NCI-H1436 treated with DMSO at 0.1 percent for 48 hours (cell line): ENCODE measurements around the gene SEPTIN2.
"Not testable (repeated sequence)": the region's sequence is repeated elsewhere in the genome, so short reads cannot be mapped to it uniquely, and the experiment has no call there.

Experiments used
- DNase-seq: peaks from one replicate; lab custom pipeline; 2025; lab: John Stamatoyannopoulos, UW

Gene SEPTIN2

GRCh38 chr2:241314226-241315092, 1.3 kb upstream of the SEPTIN2 start:
- DNase-seq = no peak

DNA sequence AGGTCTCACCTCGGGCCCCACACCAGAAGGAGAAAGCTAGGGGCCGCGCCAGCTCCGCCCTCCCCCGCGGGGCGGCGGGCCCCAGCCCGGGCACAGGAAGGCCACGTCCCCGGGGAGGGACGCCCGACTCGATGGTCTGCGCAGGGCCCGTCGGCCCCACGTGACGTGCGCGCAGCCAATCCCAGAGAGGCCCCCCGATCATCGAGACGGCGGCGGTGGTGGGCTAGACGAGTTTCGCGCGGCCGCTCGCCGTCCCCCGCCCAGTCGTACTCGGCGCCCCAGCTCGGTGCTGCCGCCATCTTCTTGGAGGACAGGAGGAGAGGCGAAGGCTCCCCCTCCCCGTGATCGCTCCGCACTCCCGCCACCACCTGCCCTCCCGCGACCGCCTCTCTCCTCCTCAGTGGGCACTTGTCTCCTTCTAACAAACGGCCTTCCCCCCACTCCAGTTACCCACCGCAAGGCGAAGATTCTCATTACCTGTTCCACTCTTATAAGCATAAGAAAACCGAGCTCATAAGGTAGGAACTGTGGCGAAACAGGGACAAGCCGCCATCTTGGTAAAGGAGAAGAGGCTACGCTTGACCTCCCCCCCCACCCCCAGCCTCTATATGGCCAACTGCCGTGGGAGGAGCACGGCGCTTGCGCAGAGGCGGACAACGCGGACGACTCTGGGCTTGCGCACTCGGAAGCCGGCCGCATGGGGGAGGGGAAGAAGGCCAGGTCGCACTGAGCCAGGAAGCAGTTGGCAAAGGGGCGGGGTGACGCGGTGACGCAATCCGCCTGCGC, 439 bp upstream of the SEPTIN2 start, which contains the start of gene HDLBP:
TSS of gene HDLBP (minus strand) at position 580 of the 786 bp plus-strand sequence. CDS start 48,803 bp downstream, outside the sequence.
- peak; percentile 83 for DNase-seq

- DNase-seq = no peak
These were observed 1.1 kb downstream of the SEPTIN2 start for GRCh38 chr2:241316825-241317224.

- DNase-seq = no peak
These were observed 1.7 kb downstream of the SEPTIN2 start for GRCh38 chr2:241317391-241317790.

DNA sequence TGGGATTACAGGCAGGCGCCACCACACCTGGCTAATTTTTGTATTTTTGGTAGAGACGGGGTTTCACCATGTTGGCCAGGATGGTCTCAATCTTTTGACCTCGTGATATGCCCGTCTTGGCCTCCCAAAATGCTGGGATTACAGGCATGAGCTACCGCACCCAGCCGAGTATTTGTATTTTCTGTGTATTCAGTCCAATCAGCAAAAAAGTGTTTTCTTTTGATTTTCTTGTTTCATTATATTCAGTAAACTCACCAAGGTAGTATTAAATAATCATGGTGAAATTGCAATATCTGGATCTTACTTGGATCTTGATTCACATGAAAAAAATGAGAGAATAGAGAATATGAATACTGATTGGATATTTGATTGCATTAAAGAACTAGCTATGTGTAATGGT, 3.1 kb downstream of the SEPTIN2 start:
- not testable (repeated sequence) for DNase-seq

- no peak for DNase-seq
These were observed 4.7 kb downstream of the SEPTIN2 start for GRCh38 chr2:241320394-241320793.

DNA sequence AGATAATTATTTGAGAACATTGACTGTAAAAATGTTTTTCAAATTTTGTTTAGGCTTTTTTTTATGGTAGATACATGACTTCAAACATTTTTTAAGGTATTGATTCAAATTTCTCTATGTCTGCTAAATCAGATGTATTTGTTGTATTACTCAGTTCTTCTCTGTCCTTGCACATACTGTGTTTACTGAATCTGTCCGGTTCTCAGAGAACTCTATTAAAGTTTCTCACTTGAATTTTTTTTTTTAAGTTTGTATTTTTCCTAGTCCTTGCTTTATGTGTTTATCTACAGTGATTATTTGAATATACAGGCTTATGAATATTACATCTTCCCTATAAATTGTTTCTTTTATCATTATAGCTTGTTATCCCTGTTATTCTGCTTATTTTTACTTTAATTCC, 5.3 kb downstream of the SEPTIN2 start:
- DNase-seq = no peak

DNA sequence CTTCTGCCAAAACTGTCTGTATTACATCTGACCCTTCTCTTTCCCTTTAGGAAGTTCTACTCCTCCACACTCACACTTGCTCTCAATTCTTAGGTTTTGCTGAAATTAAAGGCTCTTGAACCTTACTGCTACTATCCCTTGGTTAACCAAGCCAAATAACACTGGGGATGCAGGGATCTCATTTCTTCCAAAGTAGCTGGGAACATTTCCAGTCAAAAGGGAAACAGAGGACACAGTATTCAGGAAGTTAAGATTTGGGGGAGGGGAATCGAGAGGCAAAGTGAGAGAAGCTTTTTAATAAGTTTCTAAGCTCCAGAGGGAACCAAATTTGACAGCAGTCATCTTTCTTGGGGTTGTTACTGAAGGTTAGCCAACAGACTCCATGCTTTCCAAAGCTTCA, 6.2 kb downstream of the SEPTIN2 start:
- DNase-seq = no peak

DNA sequence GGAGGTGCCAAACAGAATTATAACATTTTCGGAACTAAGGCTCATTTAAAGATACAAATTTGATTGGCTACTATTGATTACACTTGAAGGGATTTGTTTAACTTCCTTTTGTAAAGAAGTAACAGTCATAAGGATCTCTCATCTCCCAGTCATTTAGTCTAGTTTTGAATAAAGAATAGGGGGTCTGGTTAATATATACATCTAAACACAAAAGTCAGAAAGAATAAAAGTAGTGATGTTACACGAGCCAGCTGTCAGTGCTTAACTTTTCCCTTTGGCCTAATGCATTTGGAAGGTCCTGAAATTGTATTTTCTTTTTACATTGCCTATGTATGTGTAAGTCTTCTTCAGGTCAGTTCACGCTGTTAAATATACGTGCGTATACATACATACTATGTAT, 8.1 kb downstream of the SEPTIN2 start:
- no peak for DNase-seq

- no peak for DNase-seq
These were observed 9.1 kb downstream of the SEPTIN2 start for GRCh38 chr2:241324775-241325174.

DNA sequence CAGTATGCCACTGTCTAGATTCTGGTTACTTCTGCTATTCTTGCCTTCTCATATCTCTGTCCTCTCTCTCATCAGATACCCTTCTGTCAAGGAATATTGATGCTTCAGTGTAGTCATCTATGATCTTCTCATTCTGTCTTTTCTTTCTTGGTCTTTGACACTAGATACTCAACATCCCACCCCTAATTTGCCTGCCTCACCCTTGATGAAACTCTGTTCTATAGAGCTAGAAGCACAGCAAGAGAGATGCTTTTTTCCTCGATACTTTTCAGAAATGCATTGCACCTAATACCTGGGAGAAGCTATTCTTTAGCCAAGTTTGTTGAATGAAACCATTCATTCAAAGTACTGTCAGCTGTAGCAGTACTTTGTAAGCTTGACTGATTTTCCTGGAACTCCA, 9.5 kb downstream of the SEPTIN2 start:
- DNase-seq = no peak

- DNase-seq = no peak
These were observed 14.2 kb downstream of the SEPTIN2 start for GRCh38 chr2:241329669-241330615.

- DNase-seq = no peak
These were observed 14.9 kb downstream of the SEPTIN2 start for GRCh38 chr2:241330616-241330981.

DNA sequence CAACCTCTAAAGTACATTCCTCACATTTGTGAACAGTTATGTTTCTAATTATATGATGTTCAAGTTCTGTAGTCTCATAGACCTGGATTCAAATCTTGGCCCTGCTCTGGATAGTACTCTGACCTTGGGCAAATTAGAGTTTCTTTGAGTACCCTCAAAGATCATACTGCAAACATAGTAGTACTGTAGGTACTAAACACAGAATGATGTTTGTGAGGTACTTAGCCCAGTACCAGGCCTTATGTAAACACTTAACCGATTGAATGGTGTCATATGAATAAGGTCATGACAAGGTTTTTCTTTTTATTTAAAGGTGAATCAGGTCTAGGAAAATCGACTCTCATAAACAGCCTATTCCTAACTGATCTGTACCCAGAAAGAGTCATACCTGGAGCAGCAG, 19.1 kb downstream of the SEPTIN2 start:
- no peak for DNase-seq

GRCh38 chr2:241339839-241340630, 24.3 kb downstream of the SEPTIN2 start:
- DNase-seq = no peak

GRCh38 chr2:241340631-241341163, 25.0 kb downstream of the SEPTIN2 start:
- DNase-seq = no peak

DNA sequence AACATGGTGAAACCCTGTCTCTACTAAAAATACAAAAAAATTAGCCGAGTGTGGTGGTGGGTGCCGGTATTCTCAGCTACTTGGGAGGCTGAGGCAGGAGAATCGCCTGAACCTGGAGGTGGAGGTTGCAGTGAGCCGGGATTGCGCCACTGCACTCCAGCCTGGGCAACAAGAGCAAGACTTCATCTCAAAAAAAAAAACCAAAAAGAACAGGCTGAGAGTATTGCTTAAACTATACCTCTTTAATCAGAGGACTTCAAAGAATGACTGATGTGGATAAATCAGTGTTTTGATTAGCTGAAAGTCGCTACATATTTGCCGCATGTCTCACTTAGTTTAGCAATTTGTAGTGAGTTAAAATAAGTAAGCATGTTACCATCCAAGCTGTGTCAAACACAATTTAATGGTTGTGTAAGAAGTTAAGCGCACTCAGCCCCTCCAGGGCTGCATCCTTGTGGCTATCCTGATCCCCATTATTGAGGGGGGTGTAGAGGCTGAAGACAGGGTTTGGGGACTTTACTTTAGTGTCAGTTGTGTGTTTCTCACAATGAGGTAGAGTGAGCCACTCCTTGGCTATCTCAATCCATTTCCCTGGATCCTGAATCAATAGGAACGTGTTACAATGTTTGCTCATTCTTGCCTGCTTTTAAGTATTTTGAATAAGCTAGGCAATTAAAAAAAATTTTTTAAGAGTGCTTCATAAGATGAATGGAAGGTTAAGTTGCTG, 29.4 kb downstream of the SEPTIN2 start:
- DNase-seq = no peak

DNA sequence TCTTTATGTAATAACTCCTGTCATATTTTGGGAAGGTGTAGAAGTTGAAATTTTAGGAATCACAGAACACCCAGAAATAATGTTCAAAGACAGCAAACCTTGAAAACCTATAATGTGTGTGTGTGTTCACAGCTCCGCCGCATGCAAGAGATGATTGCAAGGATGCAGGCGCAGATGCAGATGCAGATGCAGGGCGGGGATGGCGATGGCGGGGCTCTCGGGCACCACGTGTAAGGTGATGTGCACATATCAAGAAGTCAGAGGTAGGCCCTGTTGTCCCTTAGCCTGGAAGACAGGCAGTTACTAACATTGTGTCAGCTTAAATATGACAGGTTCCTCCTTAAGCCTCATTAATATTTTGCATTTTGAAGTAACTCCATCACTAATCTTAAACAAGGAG, 34.2 kb downstream of the SEPTIN2 start:
- no peak for DNase-seq

DNA sequence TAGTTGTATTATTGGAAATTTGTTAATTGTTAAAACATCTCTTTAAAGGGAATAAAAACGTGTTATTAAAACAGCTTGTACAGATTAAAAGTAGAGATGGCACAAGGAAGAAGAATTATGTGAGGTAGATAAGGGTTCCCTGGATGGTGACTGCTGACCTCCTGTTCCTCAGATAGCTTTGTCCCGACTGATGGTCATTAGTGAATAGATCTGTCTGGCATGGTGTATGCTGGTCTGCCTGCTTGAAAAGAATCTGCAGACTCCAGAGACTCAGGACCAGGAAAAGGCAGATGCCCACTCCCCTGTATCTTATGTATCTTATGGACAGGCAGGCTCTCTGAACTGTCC, 34.8 kb downstream of the SEPTIN2 start:
- DNase-seq = no peak

GRCh38 chr2:241350878-241351639, 35.3 kb downstream of the SEPTIN2 start:
- no peak for DNase-seq
